Endodermal cell (in vitro differentiated cells): ENCODE results near the gene ALG11. TPM values are rescaled to one million over a fixed set of nuclear protein-coding genes. Genes with fewer than 3 reads are reported as not detected.

Experiments
- DNase-seq: peaks from one replicate; pipeline ENCODE4 v3.0.0-alpha.2; 2017
- H3K27ac ChIP-seq: 2 replicates; pipeline ENCODE4 v1.5.1; 2013; ENCODE audit warnings: mild to moderate bottlenecking, low read depth, low read length, moderate library complexity
- H3K27me3 ChIP-seq: 2 replicates; pipeline ENCODE4 v1.6.1; 2013; ENCODE audit warnings: mild to moderate bottlenecking, low read length, moderate library complexity; ENCODE audit not compliant: insufficient read depth, control insufficient read depth, poor library complexity, severe bottlenecking
- H3K36me3 ChIP-seq: 2 replicates; pipeline ENCODE4 v1.7.0; 2013; ENCODE audit warnings: mild to moderate bottlenecking, low read length, moderate library complexity; ENCODE audit not compliant: control insufficient read depth, insufficient read depth
- H3K4me1 ChIP-seq: one replicate; pipeline ENCODE4 v1.7.0; 2013; ENCODE audit warnings: low read length; ENCODE audit not compliant: control insufficient read depth, insufficient read depth
- H3K4me3 ChIP-seq: 2 replicates; pipeline ENCODE4 v1.5.1; 2013; ENCODE audit warnings: mild to moderate bottlenecking, low read length, moderate library complexity
- H3K9ac ChIP-seq: 2 replicates; pipeline ENCODE4 v1.6.1; 2013; ENCODE audit warnings: mild to moderate bottlenecking, low read length, moderate library complexity; ENCODE audit not compliant: poor library complexity, severe bottlenecking; ENCODE audit errors: extremely low read depth
- H3K9me3 ChIP-seq: 2 replicates; pipeline ENCODE4 v1.6.1; 2013; ENCODE audit warnings: mild to moderate bottlenecking, low read length, moderate library complexity; ENCODE audit not compliant: control insufficient read depth
- H3K27ac Mint-ChIP-seq: 2 replicates; pipeline ENCODE4 v1.8.0; 2020; ENCODE audit warnings: mixed read lengths
- H3K27me3 Mint-ChIP-seq: 2 replicates; pipeline ENCODE4 v1.8.0; 2021; ENCODE audit warnings: mild to moderate bottlenecking, mixed read lengths; ENCODE audit not compliant: insufficient read depth
- H3K36me3 Mint-ChIP-seq: 2 replicates; pipeline ENCODE4 v1.8.0; 2020; ENCODE audit warnings: low read depth, mixed read lengths
- H3K4me1 Mint-ChIP-seq: 2 replicates; pipeline ENCODE4 v1.8.0; 2020; ENCODE audit warnings: mixed read lengths
- H3K4me3 Mint-ChIP-seq: 2 replicates; pipeline ENCODE4 v1.8.0; 2020; ENCODE audit warnings: mild to moderate bottlenecking, moderate library complexity, mixed read lengths
- H3K9me3 Mint-ChIP-seq: 2 replicates; pipeline ENCODE4 v1.8.0; 2020; ENCODE audit warnings: mild to moderate bottlenecking, mixed read lengths
- CTCF ChIP-seq: fragments of 200-600 bp; sonication (generic); conservative IDR thresholded peaks from 2 replicates; pipeline ENCODE4 v1.5.0; 2021; ENCODE audit warnings: antibody characterized with exemption, mild to moderate bottlenecking
- WGBS, 2 experiments: methylation state at CpG; one replicate each; pipeline versions ENCODE4 v1.1.5 to v1.1.7; 2013; ENCODE audit warnings: missing lambda C conversion rate in 2 of 2, mixed read lengths in 1 of 2; ENCODE audit not compliant: insufficient coverage in 1 of 2, insufficient read length in 1 of 2; 5-methylcytosine and 5-hydroxymethylcytosine counted together
- total RNA-seq, 2 donors: library from RNA; stranded (reverse); fragmentation: NEBNext Ultra II Directional in 1 of 2; extraction: Animal tissue kit (Norgen Biotek cat#: 25700) in 1 of 2; gene quantifications; 2 replicates in 1 of 2; 3 replicates in 1 of 2; pipeline ENCODE4 v1.2.1, GENCODE V29; 2021

ALG11 gene
- total RNA-seq, 2 donors from 2014 or later: 41.5 to 53.1 TPM

- no peak overlapping the region for H3K4me3 ChIP-seq
Observed at GRCh38 chr13:52036037-52036436, 23.8 kb downstream of the ALG11 start.

GRCh38 chr13:52043675-52044074, 31.5 kb downstream of the ALG11 start:
- no peaks in the 10 kb centered on the region for H3K27me3 ChIP-seq
- no peak overlapping the region for H3K4me3 ChIP-seq
- no peak for TF ChIP-seq CTCF
- Mint-ChIP-seq H3K36me3 (no peaks in the 10 kb centered on the region), H3K9me3 (no peaks in the 10 kb centered on the region), H3K27ac (no peak overlapping the region), H3K4me3 (no peak overlapping the region), H3K4me1 (no peaks in the 10 kb centered on the region), H3K27me3 (no peaks in the 10 kb centered on the region)
- no peak overlapping the region for H3K9ac ChIP-seq
- no peaks in the 10 kb centered on the region for H3K4me1 ChIP-seq
- no peak for DNase-seq
- no peaks in the 10 kb centered on the region for H3K36me3 ChIP-seq
- WGBS, 2 experiments: 92 to 98% methylated on average over 3 of the region's 3 CpGs
- no peaks in the 10 kb centered on the region for H3K9me3 ChIP-seq
- H3K27ac ChIP-seq: no peak overlapping the region

More at GRCh38 chr13:52036037-52036436, 23.8 kb downstream of the ALG11 start:
- H3K27ac ChIP-seq: no peak overlapping the region
- DNase-seq: no peak
- H3K27me3 ChIP-seq: no peaks in the 10 kb centered on the region
- peaks cover 2% of the 10 kb centered on the region for H3K36me3 ChIP-seq
- peaks cover under 1% of the 10 kb centered on the region for H3K9me3 ChIP-seq
- H3K27me3 Mint-ChIP-seq: no peaks in the 10 kb centered on the region
- no peak overlapping the region for H3K4me3 Mint-ChIP-seq
- WGBS, 2 experiments: 64% methylated on average over 1 of the region's 1 CpG; no CpG with 5 or more reads in 1 of the 2 experiments
- H3K4me1 ChIP-seq: peaks cover 7% of the 10 kb centered on the region
- H3K4me1 Mint-ChIP-seq: peaks cover 8% of the 10 kb centered on the region
- no peak overlapping the region for H3K9ac ChIP-seq
- H3K36me3 Mint-ChIP-seq: peaks cover 5% of the 10 kb centered on the region
- no peak overlapping the region for H3K27ac Mint-ChIP-seq
- no peaks in the 10 kb centered on the region for H3K9me3 Mint-ChIP-seq
- TF ChIP-seq CTCF: no peak

GRCh38 chr13:52047463-52047862, 35.3 kb downstream of the ALG11 start:
- H3K27ac ChIP-seq: no peak overlapping the region
- no peaks in the 10 kb centered on the region for H3K27me3 ChIP-seq
- no peak overlapping the region for H3K27ac Mint-ChIP-seq
- no peaks in the 10 kb centered on the region for H3K9me3 ChIP-seq
- 89% methylated on average over 3 of the region's 3 CpGs for WGBS, 2 experiments
- no peaks in the 10 kb centered on the region for H3K36me3 Mint-ChIP-seq
- H3K9ac ChIP-seq: no peak overlapping the region
- no peak for DNase-seq
- no peaks in the 10 kb centered on the region for H3K9me3 Mint-ChIP-seq
- H3K27me3 Mint-ChIP-seq: no peaks in the 10 kb centered on the region
- no peaks in the 10 kb centered on the region for H3K36me3 ChIP-seq
- no peaks in the 10 kb centered on the region for H3K4me1 ChIP-seq
- no peak overlapping the region for H3K4me3 Mint-ChIP-seq
- H3K4me3 ChIP-seq: no peak overlapping the region
- TF ChIP-seq CTCF: no peak
- peaks cover 14% of the 10 kb centered on the region for H3K4me1 Mint-ChIP-seq
